ENCODE results near the gene NAA35.
"Not testable (repeated sequence)": the region's sequence is repeated elsewhere in the genome, so short reads cannot be mapped to it uniquely, and the experiment has no call there.

Gene NAA35

GRCh38 chr9:85925493-85925892, 15.5 kb upstream of the NAA35 start:
- in situ Hi-C loops (cut with MboI; ENCODE audit: low sequenced_read_pairs, unreplicated experiment): no loop called here
- no peak for TF ChIP-seq CTCF (IDR thresholded peaks at IDR 0.05; ENCODE audit: borderline replicate concordance, control extremely low read depth, extremely low read depth, insufficient read depth, missing control alignments)
- DNase-seq (ENCODE audit: low spot score): no peak

DNA sequence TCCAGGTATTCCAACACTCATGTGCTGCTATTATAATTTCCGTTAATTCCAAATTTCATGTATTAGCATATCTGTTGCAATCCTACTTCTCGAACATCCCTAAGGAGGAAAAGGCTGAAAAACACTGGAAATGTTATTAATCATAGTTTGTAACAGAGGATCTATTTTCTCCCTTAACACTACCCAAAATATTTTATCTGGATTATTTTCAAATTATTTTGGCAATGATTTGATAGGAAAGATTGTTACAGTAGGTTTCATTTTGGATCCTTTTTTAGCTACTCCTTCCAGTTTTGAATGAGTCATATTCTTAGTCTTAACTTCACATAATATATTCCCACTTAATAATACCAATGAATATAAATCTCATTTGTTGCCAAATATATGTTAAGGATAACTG, 13.9 kb upstream of the NAA35 start:
- TF ChIP-seq CTCF (IDR thresholded peaks at IDR 0.05; ENCODE audit: borderline replicate concordance, control extremely low read depth, extremely low read depth, insufficient read depth, missing control alignments): no peak
- DNase-seq (ENCODE audit: low spot score): no peak
- in situ Hi-C loops (cut with MboI; ENCODE audit: low sequenced_read_pairs, unreplicated experiment): no loop called here

GRCh38 chr9:85931495-85931894, 9.5 kb upstream of the NAA35 start:
- no peak for TF ChIP-seq CTCF (IDR thresholded peaks at IDR 0.05; ENCODE audit: borderline replicate concordance, control extremely low read depth, extremely low read depth, insufficient read depth, missing control alignments)
- DNase-seq (ENCODE audit: low spot score): no peak
- in situ Hi-C loops (cut with MboI; ENCODE audit: low sequenced_read_pairs, unreplicated experiment): no loop called here

- in situ Hi-C loops (cut with MboI; ENCODE audit: low sequenced_read_pairs, unreplicated experiment); DNase-seq (ENCODE audit: low spot score): not testable (repeated sequence)
These were observed 5.0 kb upstream of the NAA35 start for GRCh38 chr9:85935950-85936349.

DNA sequence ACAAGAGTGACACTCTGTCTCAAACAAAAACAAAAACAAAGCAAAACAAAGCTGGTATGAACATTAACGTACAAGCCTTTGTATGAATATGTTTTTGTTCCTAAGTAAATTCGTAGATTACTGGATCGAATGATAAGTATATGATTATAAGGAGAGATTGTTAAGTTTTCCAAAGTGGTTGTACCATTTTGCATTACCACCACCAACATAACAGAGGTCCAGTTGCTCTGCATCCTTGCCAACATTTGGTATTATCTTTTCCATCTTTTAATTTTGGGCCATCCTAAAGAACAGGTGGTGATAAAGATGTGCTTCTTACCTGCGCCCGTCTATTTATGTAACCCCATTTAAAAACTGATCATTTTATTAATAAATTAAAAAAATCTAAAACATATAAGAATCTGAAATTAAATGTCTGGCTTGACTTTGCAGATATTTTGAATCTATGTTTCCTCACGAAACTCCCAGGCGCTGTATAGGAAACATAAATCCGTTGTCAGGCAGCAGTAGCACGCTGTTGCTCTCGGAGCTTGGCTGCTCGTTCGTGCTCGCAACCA, 593 bp upstream of the NAA35 start:
- no peak for DNase-seq (ENCODE audit: low spot score)
- no peak for TF ChIP-seq CTCF (IDR thresholded peaks at IDR 0.05; ENCODE audit: borderline replicate concordance, control extremely low read depth, extremely low read depth, insufficient read depth, missing control alignments)

DNA sequence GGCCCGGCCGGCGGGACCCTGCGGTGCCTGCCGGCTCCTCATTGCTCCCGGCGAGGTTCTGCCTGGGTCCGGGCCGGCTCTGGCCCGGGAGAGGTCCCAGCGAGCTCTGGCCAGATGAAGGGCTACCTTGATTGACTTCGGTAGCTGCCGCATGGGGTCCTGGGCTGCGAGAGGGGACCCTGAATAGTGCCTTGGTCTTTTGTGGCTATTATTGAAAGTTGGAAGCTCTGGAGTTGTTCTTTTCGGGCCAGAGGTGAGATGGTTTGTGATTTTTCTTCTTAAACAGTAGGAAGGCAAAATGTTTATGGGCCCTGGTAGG, 635 bp downstream of the NAA35 start:
- no peak for DNase-seq (ENCODE audit: low spot score)
- no peak for TF ChIP-seq CTCF (IDR thresholded peaks at IDR 0.05; ENCODE audit: borderline replicate concordance, control extremely low read depth, extremely low read depth, insufficient read depth, missing control alignments)
- in situ Hi-C loops (cut with MboI; ENCODE audit: low sequenced_read_pairs, unreplicated experiment): no loop called here

More for the DNA sequence above, 593 bp upstream of the NAA35 start:
- in situ Hi-C loops (cut with MboI; ENCODE audit: low sequenced_read_pairs, unreplicated experiment): no loop called here

GRCh38 chr9:85941966-85942912, 1.3 kb downstream of the NAA35 start:
- in situ Hi-C loops (cut with MboI; ENCODE audit: low sequenced_read_pairs, unreplicated experiment): no loop called here
- TF ChIP-seq CTCF (IDR thresholded peaks at IDR 0.05; ENCODE audit: borderline replicate concordance, control extremely low read depth, extremely low read depth, insufficient read depth, missing control alignments): no peak
- DNase-seq (ENCODE audit: low spot score): no peak
